Chondrocyte (in vitro differentiated cells): ENCODE results near the gene PCDHGA6. TPM values are rescaled to one million over a fixed set of nuclear protein-coding genes. Genes with fewer than 3 reads are reported as not detected.

Experiments used
- DNase-seq: peaks from one replicate; pipeline ENCODE4 v3.0.0; 2021; ENCODE audit warnings: mixed read lengths, low spot score
- H3K27ac Mint-ChIP-seq: one replicate; pipeline ENCODE4 v1.8.0; 2021; ENCODE audit warnings: mild to moderate bottlenecking, moderate library complexity, mixed read lengths; ENCODE audit not compliant: unreplicated experiment
- H3K27me3 Mint-ChIP-seq: 2 replicates; pipeline ENCODE4 v1.8.0; 2021; ENCODE audit warnings: low read depth, mixed read lengths
- H3K36me3 Mint-ChIP-seq: 2 replicates; pipeline ENCODE4 v1.8.0; 2021; ENCODE audit warnings: low read depth, mixed read lengths
- H3K4me1 Mint-ChIP-seq: 2 replicates; pipeline ENCODE4 v1.8.0; 2021; ENCODE audit warnings: low read depth, mild to moderate bottlenecking, mixed read lengths
- H3K4me3 Mint-ChIP-seq: one replicate; pipeline ENCODE4 v1.8.0; 2021; ENCODE audit warnings: mild to moderate bottlenecking, moderate library complexity, mixed read lengths; ENCODE audit not compliant: unreplicated experiment
- H3K9me3 Mint-ChIP-seq: 2 replicates; pipeline ENCODE4 v1.8.0; 2021; ENCODE audit warnings: low read depth, mixed read lengths
- CTCF ChIP-seq: fragments of 200-600 bp; sonication (generic); IDR thresholded peaks from 2 replicates; pipeline ENCODE4 v1.5.0; 2021; ENCODE audit warnings: antibody characterized with exemption, mild to moderate bottlenecking, moderate library complexity
- total RNA-seq: library from RNA; stranded (reverse); gene quantifications from 3 replicates; pipeline ENCODE4 v1.2.1, GENCODE V29; 2021

The PCDHGA6 gene
- total RNA-seq, 1 donor from 2014 or later, result 0.45 TPM

DNA sequence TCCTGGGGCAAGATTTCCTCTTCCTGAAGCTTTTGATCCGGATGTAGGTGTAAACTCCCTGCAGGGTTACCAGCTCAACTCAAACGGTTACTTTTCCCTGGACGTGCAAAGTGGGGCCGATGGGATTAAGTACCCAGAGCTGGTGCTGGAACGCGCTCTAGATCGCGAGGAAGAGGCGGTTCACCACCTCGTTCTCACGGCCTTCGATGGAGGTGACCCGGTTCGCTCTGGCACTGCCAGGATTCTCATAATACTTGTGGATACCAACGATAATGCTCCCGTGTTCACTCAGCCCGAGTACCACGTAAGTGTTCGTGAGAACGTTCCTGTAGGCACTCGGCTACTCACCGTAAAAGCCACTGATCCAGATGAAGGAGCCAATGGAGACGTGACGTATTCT is 18.1 kb upstream of the PCDHGA6 start:
- no peak for DNase-seq
- Mint-ChIP-seq H3K9me3 (peaks cover 57% of the 10 kb centered on the region), H3K36me3 (peaks cover 12% of the 10 kb centered on the region), H3K4me1 (no peaks in the 10 kb centered on the region), H3K27ac (no peak overlapping the region), H3K27me3 (no peaks in the 10 kb centered on the region), H3K4me3 (no peak overlapping the region)
- no peak for TF ChIP-seq CTCF

GRCh38 chr5:141356133-141356532 is 17.6 kb upstream of the PCDHGA6 start:
- peaks cover 14% of the 10 kb centered on the region for H3K36me3 Mint-ChIP-seq

DNA sequence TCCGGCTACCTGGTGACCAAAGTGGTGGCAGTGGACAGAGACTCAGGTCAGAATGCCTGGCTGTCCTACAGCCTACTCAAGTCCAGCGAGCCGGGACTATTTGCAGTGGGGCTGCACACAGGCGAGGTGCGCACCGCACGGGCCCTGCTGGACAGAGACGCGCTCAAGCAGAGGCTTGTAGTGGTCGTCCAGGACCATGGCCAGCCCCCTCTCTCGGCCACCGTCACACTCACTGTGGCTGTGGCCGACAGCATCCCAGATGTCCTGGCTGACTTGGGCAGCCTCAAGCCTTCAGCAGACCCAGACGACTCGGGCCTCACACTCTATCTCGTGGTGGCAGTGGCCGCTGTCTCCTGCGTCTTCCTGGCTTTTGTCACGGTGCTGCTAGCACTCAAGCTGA is 16.7 kb upstream of the PCDHGA6 start:
- Mint-ChIP-seq H3K27me3 (no peaks in the 10 kb centered on the region), H3K4me3 (no peak overlapping the region), H3K9me3 (peaks cover 62% of the 10 kb centered on the region), H3K27ac (no peak overlapping the region), H3K36me3 (peaks cover 14% of the 10 kb centered on the region), H3K4me1 (no peaks in the 10 kb centered on the region)
- no peak for DNase-seq
- TF ChIP-seq CTCF, result no peak

More at GRCh38 chr5:141356133-141356532, 17.6 kb upstream of the PCDHGA6 start:
- no peak for TF ChIP-seq CTCF
- Mint-ChIP-seq H3K9me3 (peaks cover 59% of the 10 kb centered on the region), H3K27ac (no peak overlapping the region), H3K4me3 (no peak overlapping the region), H3K27me3 (no peaks in the 10 kb centered on the region), H3K4me1 (no peaks in the 10 kb centered on the region)
- no peak for DNase-seq

GRCh38 chr5:141359790-141360426 is 13.8 kb upstream of the PCDHGA6 start, which contains the start of gene PCDHGB2:
Gene PCDHGB2, plus strand, starts transcription at chr5:141359994. Its CDS starts 142 bp downstream, at chr5:141360136.
- Mint-ChIP-seq H3K27ac (no peak within 1 kb of the TSS), H3K9me3 (peaks cover 70% of the 10 kb centered on the region)

GRCh38 chr5:141360685-141361084 is 13.0 kb upstream of the PCDHGA6 start:
- DNase-seq, result no peak
- Mint-ChIP-seq H3K36me3 (peaks cover 18% of the 10 kb centered on the region), H3K27ac (no peak overlapping the region), H3K27me3 (no peaks in the 10 kb centered on the region), H3K9me3 (peaks cover 72% of the 10 kb centered on the region), H3K4me3 (no peak overlapping the region), H3K4me1 (no peaks in the 10 kb centered on the region)
- no peak for TF ChIP-seq CTCF

More at GRCh38 chr5:141359790-141360426, 13.8 kb upstream of the PCDHGA6 start, which contains the start of gene PCDHGB2:
- Mint-ChIP-seq H3K4me3 (no peak within 1 kb of the TSS), H3K4me1 (no peaks in the 10 kb centered on the region), H3K27me3 (no peaks in the 10 kb centered on the region), H3K36me3 (peaks cover 17% of the 10 kb centered on the region)
- peak; percentile 25 for TF ChIP-seq CTCF
- no peak for DNase-seq
